Retinal pigment epithelial cell (primary cell): Measurements from ENCODE around the gene RAI2.
"Not testable (repeated sequence)": the region's sequence is repeated elsewhere in the genome, so short reads cannot be mapped to it uniquely, and the experiment has no call there.

Experiments used
- DNase-seq: peaks from one replicate; pipeline ENCODE4 v3.0.0-alpha.2; 2010; ENCODE audit warnings: low read depth
- H3K4me3 ChIP-seq: 2 replicates; pipeline ENCODE4 v1.5.1; 2011; ENCODE audit warnings: mild to moderate bottlenecking, low read length, control low read depth, moderate library complexity
- CTCF ChIP-seq: conservative IDR thresholded peaks from 2 replicates; pipeline ENCODE4 v1.5.1; 2011; ENCODE audit warnings: low read depth, low read length, control low read depth, inconsistent platforms

The RAI2 gene

DNA sequence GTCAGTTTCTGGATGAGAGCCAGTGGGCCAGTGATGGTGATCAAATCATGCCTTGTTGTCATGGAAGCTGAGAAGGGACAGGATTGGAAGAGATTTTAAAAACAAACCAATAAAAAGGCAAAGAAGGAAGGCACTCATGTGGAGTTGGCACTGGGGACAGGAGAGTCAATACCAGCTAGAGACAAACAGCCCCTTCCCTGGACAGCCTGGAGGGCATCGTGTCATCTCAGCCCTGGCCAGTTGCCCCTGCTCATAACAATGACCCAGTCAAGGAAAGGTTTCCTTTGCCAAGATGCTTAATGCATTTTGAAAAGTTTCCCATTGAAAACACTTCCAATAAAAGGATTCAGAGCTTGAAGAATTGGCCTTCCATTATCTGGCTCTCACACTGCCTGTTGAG, 68.3 kb downstream of the RAI2 start:
- H3K4me3 ChIP-seq = no peak overlapping the region
- TF ChIP-seq CTCF = no peak
- no peak for DNase-seq

GRCh38 chrX:17788956-17789562, 72.0 kb downstream of the RAI2 start:
- DNase-seq = no peak
- TF ChIP-seq CTCF = no peak
- no peak overlapping the region for H3K4me3 ChIP-seq

DNA sequence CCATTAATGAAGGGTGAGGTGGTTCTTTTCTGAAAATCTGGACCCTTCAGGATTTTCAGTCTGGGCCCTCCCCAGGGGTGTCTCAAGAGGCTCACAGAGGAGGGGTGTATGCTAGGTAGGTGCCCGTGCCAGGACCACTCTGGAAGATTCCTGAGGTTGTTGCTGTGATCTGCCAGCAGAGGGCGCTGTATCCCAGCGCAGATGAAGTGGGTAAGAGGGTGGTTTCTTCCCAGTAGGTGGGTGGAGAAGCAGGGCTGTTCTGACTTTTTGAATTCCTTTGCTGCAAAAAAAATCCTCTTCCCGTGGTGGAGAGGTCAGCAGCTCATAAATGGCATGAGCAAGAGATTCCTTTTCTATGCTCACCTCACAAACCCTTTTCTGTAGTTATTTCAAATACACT, 72.7 kb downstream of the RAI2 start:
- DNase-seq = no peak
- peak; percentile 81 for TF ChIP-seq CTCF

GRCh38 chrX:17787557-17787956, 73.5 kb downstream of the RAI2 start:
- TF ChIP-seq CTCF = no peak
- no peak for DNase-seq
- H3K4me3 ChIP-seq = no peak overlapping the region

More for the DNA sequence above, 72.7 kb downstream of the RAI2 start:
- no peak overlapping the region for H3K4me3 ChIP-seq

DNA sequence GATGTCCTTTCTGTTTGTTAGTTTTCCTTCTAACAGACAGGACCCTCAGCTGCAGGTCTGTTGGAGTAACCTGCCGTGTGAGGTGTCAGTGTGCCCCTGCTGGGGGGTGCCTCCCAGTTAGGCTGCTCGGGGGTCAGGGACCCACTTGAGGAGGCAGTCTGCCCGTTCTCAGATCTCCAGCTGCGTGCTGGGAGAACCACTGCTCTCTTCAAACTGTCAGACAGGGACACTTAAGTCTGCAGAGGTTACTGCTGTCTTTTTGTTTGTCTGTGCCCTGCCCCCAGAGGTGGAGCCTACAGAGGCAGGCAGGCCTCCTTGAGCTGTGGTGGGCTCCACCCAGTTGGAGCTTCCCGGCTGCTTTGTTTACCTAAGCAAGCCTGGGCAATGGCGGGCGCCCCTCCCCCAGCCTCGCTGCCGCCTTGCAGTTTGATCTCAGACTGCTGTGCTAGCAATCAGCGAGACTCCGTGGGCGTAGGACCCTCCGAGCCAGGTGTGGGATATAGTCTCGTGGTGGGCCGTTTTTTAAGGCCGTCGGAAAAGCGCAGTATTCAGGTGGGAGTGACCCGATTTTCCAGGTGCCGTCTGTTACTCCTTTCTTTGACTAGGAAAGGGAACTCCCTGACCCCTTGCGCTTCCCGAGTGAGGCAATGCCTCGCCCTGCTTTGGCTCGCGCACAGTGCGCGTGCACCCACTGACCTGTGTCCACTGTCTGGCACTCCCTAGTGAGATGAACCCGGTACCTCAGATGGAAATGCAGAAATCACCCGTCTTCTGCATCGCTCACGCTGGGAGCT, 74.3 kb downstream of the RAI2 start:
- not testable (repeated sequence) for H3K4me3 ChIP-seq, DNase-seq

- no peak for TF ChIP-seq CTCF
- DNase-seq = no peak
- no peak overlapping the region for H3K4me3 ChIP-seq
These were observed 81.7 kb downstream of the RAI2 start for GRCh38 chrX:17779434-17779833.

- TF ChIP-seq CTCF = no peak
- no peak overlapping the region for H3K4me3 ChIP-seq
- DNase-seq = no peak
These were observed 82.1 kb downstream of the RAI2 start for GRCh38 chrX:17778997-17779396.
